Adipose tissue (tissue), 3 donors: ENCODE data around the gene MKI67. TPM values are rescaled to one million over a fixed set of nuclear protein-coding genes. Genes with fewer than 3 reads are reported as not detected.
"Not testable (repeated sequence)": the region's sequence is repeated elsewhere in the genome, so short reads cannot be mapped to it uniquely, and the experiment has no call there.

Experiments
- H3K27ac ChIP-seq: one replicate; pipeline ENCODE4 v1.5.1; 2013; ENCODE audit warnings: low read depth, low read length
- WGBS, 3 donors: extraction: QIAGEN DNeasy Blood & Tissue Kit; methylation state at CpG; one replicate each; pipeline ENCODE4 v1.1.7; 2013; 5-methylcytosine and 5-hydroxymethylcytosine counted together
- polyA plus RNA-seq, 3 donors: library from polyadenylated mRNA; stranded (reverse); fragments of 200-250 nt; gene quantifications; one replicate each; pipeline ENCODE4 v1.2.3, GENCODE V29; 2013
- donor health status: healthy with polysubstance abuse.
- donor health status: Bipolar disorder and iron deficiency.
- donor health status: healthy.

Gene MKI67
- polyA plus RNA-seq = under 1 TPM; 0.11 to 0.16 (median 0.16) TPM

GRCh38 chr10:128125944-128126764, at the start of gene MKI67:
Gene MKI67, minus strand, starts transcription at chr10:128126423. Its CDS starts 756 bp downstream, at chr10:128125667.
- no peak within 1 kb of the TSS for H3K27ac ChIP-seq

GRCh38 chr10:128174581-128175559, 48.6 kb upstream of the MKI67 start:
- no peak overlapping the region for H3K27ac ChIP-seq
- 74 to 92% (median 79%) methylated on average over 4 of the region's 4 CpGs for WGBS, 3 donors

More at GRCh38 chr10:128125944-128126764, at the start of gene MKI67:
- 0 to 1% (median 1%) methylated on average over 81 to 95 of the region's 95 CpGs for WGBS, 3 donors

DNA sequence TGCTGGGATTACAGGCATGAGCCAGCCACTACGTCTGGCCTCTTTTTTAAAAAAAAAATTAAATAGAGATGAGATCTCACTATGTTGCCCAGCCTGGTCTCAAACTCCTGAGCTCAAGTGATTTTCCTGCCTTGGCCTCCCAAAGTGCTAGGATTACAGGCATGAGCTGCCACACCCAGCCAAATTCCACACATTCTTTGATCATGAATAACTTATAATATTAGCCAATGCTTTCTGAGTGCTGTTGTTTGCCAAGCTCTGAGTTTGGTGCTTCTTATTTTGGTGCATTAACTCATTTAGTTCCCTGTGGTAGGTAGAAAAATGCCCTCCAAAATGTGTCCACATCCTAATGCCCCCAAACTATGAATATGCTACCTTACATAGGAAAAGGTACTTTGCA, 47.2 kb upstream of the MKI67 start:
- 39 to 63% (median 52%) methylated on average over 1 of the region's 1 CpG for WGBS, 3 donors
- H3K27ac ChIP-seq = no peak overlapping the region

GRCh38 chr10:128172756-128173155, 46.5 kb upstream of the MKI67 start:
- WGBS, 3 donors = 33 to 95% (median 86%) methylated on average over 1 of the region's 1 CpG
- no peak overlapping the region for H3K27ac ChIP-seq

DNA sequence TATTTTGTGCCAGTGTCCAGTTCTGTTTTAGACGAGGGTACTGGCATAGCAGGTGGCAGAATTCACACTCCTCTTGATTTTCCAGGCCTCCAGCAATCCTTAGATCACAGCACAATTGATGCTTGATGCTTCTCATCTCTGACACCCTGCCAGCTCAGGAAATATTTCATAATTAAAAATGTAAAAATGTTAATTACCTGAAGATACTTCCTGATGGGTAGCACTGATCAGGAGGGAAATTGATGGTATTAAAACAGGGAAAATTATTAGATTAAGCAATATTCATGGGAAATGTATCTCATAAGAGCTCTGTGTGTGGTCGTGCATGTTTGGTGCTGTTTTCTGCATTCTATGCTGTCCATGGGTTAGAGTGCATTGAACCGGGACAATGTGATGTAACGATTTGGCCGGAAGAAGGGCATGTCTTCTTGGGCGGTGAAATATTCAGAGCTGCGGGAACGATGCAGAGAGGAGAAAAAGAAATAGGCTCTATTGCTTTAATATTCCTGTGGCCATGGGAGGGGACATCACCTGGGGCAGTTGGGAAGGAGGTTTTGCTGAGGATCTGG, 43.7 kb upstream of the MKI67 start:
- no peak overlapping the region for H3K27ac ChIP-seq
- 67 to 79% (median 74%) methylated on average over 8 of the region's 8 CpGs for WGBS, 3 donors

DNA sequence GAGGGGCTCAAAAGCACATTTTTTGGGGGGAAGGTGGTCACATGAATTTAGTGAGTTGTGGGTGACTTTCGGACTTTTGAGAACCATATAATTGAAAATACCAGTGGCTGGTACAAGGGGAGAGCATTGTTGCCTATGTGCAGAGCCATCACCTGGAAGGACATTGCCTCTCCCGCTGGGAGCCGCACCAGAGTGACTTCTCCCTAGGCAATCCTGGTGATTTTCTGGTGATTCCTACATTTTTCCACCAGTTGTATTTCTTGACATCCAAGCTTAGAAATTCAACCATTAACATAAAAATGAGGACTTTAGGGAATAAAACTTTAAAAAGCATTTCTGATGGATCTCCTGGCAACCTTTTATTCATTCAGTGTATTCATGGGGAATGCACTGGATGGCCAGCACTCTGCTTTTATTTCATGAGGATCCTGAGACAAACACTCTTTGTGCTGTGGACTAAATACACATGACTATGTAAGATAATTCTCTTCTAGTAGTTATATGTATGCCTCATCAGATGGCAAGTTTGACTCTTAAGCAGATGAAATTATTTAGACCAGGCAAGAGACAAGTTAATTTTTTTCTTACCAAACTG, 41.8 kb upstream of the MKI67 start:
- no peak overlapping the region for H3K27ac ChIP-seq
- 81 to 94% (median 93%) methylated on average over 3 of the region's 3 CpGs for WGBS, 3 donors

- H3K27ac ChIP-seq = not testable (repeated sequence)
- WGBS, 3 donors = 82 to 96% (median 96%) methylated on average over 6 of the region's 6 CpGs
Observed at GRCh38 chr10:128167123-128167522, 40.9 kb upstream of the MKI67 start.

DNA sequence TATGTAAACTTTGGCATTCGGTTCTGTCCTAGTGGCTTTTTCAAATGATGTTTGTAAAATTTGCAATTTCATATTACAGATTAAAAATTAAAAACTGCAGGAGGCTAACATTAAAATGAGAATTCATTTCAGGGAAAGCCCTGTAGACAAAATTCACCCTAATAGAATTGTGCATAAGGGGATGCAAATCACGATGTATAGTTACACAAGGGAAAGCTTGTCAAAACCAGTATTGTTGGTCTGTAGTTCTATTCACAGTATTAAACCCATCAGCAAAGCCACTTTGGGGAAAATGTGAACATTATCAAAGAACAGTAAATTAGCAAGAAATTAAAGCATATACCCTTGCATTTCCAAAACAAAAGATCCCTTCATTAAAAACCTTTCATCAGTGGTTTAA, 39.9 kb upstream of the MKI67 start:
- WGBS, 3 donors = 65 to 85% (median 83%) methylated on average over 2 of the region's 2 CpGs
- H3K27ac ChIP-seq = no peak overlapping the region

DNA sequence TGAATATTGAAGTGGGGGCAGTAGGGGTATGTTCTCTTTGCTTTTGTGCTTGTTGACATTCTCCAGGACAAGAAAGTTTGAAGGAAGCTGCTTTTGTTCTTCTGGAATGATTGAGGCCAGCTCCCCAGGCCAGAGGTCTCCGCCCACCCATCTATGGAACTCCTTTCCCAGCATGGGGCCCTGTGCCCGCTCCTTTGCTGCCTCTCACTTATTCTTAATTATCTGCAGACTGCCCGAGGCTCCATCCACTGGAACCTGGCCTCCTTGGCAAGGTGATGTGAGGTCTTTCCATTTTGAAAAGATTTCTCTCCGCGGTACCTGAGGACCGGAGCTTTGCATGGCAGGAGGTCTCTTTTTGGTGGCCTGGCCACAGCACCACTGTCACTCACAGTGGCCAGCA, 39.3 kb upstream of the MKI67 start:
- no peak overlapping the region for H3K27ac ChIP-seq
- 77 to 85% (median 85%) methylated on average over 6 of the region's 6 CpGs for WGBS, 3 donors

DNA sequence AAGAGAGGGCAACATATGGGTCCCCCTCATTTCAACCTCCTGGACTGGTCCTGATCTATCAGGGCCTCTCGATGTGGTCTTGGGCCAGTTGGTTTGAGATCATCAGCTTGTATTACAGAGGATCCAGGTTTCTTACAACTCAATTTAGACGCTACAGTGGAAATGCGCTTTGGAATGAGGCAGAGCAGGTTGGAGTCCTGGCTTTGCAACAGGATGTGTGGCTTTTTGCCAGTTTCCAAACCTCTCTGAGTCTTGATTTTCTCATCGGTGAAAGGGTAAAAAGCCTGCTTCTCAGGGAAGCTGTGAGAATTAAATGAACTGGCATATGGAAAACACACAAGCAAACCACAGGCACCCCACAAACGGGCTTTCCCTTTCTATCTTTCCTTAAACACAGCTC, 37.5 kb upstream of the MKI67 start:
- 69 to 79% (median 74%) methylated on average over 5 of the region's 5 CpGs for WGBS, 3 donors
- H3K27ac ChIP-seq = no peak overlapping the region

DNA sequence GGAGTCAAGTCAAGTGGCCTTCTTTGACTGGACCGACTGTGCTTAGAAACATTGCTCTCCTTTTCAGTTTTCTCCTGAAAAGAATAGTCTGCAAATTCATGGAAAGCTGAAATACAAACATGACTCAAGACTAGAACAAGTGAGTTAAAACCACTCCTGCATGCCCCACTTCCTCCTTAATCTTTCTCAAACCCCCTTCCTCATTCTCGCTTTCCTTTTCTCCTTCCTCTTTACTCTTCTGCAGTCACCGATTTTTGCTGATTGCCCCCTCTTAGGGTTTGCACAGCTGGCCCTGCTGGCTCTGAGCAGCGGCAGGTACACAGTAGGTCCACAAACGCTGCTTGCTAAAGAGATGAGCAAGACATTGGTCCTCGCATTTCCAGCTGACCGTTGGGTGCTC, 34.8 kb upstream of the MKI67 start:
- H3K27ac ChIP-seq = no peak overlapping the region
- WGBS, 3 donors = 65 to 72% (median 67%) methylated on average over 7 of the region's 7 CpGs

GRCh38 chr10:128160297-128160711, 34.1 kb upstream of the MKI67 start:
- WGBS, 3 donors = 25 to 40% (median 27%) methylated on average over 6 of the region's 6 CpGs
- no peak overlapping the region for H3K27ac ChIP-seq

DNA sequence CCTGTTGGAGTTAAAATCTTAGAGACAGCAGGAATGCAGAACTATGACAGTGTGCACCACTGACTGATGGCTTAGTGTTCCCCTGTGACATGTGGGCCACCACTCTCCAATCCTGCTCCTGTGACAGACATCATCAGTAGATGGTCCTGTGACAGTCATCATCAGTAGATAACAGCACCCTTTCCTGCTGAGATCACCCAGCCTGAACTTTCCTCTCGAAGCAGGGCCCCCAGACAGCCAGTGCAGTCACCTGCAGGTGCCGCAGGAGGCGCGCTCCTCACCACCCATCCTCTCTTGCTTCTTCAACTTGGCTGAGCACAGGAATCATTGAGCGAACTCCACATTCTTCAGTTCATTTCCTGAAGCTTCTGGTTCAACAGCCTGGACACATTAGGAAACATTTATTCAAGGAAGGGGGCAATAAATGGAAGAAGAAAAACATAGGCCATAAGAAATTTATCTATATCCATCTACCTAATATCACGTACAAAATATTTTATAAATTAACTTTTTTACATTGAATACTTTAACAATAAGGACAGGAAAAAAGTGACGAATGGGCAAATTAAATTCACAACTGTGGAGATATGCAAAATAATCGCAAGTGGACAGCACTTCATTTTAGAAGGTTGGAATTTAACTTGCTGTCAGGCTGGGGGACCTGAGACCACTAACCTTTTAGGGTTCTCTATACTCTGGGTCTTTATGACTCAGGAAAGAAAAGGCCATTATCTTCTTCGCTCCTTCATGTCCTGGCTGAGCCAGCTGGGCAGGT, 32.0 kb upstream of the MKI67 start:
- WGBS, 3 donors = 85 to 91% (median 90%) methylated on average over 9 of the region's 9 CpGs

GRCh38 chr10:128156999-128157755, 31.0 kb upstream of the MKI67 start:
- H3K27ac ChIP-seq = no peak overlapping the region
- WGBS, 3 donors = 53 to 76% (median 69%) methylated on average over 9 of the region's 9 CpGs

More for the DNA sequence above, 32.0 kb upstream of the MKI67 start:
- no peak overlapping the region for H3K27ac ChIP-seq

- WGBS, 3 donors = 62 to 64% (median 64%) methylated on average over 13 of the region's 13 CpGs
Observed at GRCh38 chr10:128152741-128153580, 26.7 kb upstream of the MKI67 start.

GRCh38 chr10:128151031-128151430, 24.8 kb upstream of the MKI67 start:
- 88 to 92% (median 92%) methylated on average over 8 of the region's 8 CpGs for WGBS, 3 donors
- H3K27ac ChIP-seq = no peak overlapping the region

More at GRCh38 chr10:128152741-128153580, 26.7 kb upstream of the MKI67 start:
- H3K27ac ChIP-seq = no peak overlapping the region
